AG09309 (cell line): Measurements from ENCODE around the gene MLC1.

Experiments used
- DNase-seq: peaks from one replicate; pipeline ENCODE4 v3.0.0-alpha.2; 2010; ENCODE audit warnings: low read depth
- H3K4me3 ChIP-seq: 2 replicates; pipeline ENCODE4 v1.5.1; 2011; ENCODE audit warnings: mild to moderate bottlenecking, low read depth, low read length, moderate library complexity; ENCODE audit not compliant: control insufficient read depth
- TF ChIP-seq, protein P1 (sequence below): IDR thresholded peaks from 2 replicates; pipeline ENCODE4 v1.5.1; 2011; ENCODE audit warnings: mild to moderate bottlenecking, low read depth, low read length, inconsistent platforms; ENCODE audit not compliant: insufficient read depth, control insufficient read depth; ENCODE audit errors: missing control alignments

Gene MLC1

DNA sequence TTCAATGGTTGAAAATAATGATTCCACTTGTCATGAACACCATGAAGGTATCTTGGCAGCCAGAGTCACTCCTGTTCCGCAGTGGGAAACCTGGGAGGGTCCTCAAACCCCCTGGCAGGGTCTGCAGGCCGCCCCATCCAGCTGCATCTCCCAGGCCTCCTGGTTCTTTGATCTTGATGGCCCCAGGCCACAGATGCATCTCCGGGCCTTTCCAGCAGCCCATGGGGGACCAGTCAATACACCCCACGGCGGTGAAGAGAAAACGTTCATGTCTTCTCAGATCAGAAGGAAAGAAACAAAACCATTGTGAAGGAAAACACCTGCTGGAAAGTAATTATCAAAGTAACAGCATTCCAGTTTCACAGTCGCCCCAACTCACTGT, 25.4 kb downstream of the MLC1 start:
- no peak overlapping the region for H3K4me3 ChIP-seq
- DNase-seq: no peak
- TF ChIP-seq, protein P1, sequence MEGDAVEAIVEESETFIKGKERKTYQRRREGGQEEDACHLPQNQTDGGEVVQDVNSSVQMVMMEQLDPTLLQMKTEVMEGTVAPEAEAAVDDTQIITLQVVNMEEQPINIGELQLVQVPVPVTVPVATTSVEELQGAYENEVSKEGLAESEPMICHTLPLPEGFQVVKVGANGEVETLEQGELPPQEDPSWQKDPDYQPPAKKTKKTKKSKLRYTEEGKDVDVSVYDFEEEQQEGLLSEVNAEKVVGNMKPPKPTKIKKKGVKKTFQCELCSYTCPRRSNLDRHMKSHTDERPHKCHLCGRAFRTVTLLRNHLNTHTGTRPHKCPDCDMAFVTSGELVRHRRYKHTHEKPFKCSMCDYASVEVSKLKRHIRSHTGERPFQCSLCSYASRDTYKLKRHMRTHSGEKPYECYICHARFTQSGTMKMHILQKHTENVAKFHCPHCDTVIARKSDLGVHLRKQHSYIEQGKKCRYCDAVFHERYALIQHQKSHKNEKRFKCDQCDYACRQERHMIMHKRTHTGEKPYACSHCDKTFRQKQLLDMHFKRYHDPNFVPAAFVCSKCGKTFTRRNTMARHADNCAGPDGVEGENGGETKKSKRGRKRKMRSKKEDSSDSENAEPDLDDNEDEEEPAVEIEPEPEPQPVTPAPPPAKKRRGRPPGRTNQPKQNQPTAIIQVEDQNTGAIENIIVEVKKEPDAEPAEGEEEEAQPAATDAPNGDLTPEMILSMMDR: no peak

DNA sequence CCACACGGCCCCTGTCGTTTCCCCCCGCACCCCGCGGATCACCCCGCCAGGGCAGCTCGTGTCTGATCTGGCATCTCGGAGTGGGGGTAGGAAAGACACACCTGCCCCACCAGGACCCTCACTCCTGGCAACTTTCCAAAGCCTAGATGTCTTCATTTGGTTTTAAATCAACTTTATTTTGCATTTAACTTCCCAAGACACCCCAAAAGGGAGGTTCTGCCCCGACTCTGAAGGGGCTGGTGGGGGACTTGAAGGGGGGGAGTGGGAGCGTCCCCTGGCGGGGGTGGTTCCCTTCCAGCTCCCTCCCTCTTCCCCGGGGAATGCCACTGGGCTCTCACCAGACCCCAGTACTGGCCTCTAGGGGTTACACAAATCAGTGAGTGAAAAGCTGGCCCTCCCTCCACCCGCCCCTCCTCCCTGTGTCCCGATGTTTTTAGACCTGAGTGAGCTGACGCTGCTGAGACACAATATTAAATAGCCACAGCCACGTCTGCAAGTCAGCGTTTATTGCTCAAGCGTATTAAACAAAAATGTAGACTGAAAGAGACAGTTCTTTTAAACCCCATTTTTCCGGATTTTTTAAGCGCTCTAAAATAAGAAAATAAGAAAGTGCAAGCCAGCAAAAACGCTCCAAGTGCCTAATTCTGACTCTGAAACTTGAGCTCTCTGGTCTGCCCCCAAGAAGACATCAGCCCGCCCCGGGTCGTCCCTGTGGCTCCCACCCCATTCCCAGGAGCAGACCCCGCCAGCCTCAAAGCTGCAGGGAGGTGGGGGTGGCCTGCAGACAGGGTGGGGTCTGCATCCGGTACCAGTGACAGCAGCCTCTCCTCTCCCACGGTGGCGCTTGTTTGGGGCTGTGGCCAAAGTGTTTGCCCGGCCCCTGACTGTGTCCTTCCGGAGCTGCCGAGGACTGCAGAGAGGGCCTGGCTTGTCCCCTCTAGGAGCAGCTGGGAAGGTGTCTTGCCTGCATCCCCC, 26.0 kb downstream of the MLC1 start:
- peak; percentile 0 for DNase-seq
- TF ChIP-seq, protein P1: no peak
- peak overlapping the region; percentile 18; the same call in 1 of the 2 replicates for H3K4me3 ChIP-seq

DNA sequence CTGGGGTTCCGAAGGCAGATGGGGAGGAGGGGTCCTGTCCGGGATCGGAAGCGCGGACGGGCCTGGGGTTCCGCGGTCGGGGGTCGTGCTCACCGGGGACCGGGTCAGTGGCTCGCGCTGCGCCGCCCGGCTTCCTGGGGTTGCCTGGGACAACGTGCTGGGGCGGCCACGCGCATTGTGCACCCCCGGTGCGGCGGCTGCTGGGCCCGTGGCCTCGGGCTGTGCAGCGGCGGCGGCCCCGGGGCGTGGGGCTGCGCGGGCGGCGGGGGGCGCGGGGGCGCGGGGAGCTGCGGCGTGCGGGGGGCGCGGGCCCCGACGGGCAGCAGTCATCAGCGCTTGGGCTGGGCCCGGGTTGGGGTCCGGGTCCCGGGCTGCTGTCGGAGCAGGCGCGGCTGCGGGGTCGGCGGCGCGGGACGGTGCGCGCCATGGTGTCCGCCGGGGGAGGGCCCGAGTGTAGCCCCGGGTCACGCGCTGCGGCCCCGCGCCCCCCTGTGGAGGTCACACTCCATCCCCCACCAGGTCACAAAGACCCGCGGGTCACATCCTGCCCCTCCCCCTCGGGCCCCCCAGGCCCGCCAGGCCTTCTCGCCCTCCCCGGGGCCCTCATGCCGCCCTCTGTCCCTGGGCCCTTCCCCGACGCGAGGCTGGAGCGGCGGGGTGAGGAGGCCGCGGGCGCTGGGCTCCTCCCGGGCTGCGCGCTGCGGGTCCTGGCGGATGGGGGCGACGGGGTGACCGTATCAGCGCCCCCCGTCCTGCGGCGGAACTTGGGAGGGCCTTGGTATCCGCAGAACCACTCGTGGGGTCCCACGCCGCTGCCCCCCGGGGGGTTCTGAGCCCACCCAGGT, 26.9 kb downstream of the MLC1 start, which contains the start of gene TTLL8:
Gene TTLL8, minus strand, starts transcription at position 238 of the 845 bp plus-strand sequence.
- H3K4me3 ChIP-seq: no peak within 1 kb of the TSS
- TF ChIP-seq, protein P1: no peak
- DNase-seq: no peak

DNA sequence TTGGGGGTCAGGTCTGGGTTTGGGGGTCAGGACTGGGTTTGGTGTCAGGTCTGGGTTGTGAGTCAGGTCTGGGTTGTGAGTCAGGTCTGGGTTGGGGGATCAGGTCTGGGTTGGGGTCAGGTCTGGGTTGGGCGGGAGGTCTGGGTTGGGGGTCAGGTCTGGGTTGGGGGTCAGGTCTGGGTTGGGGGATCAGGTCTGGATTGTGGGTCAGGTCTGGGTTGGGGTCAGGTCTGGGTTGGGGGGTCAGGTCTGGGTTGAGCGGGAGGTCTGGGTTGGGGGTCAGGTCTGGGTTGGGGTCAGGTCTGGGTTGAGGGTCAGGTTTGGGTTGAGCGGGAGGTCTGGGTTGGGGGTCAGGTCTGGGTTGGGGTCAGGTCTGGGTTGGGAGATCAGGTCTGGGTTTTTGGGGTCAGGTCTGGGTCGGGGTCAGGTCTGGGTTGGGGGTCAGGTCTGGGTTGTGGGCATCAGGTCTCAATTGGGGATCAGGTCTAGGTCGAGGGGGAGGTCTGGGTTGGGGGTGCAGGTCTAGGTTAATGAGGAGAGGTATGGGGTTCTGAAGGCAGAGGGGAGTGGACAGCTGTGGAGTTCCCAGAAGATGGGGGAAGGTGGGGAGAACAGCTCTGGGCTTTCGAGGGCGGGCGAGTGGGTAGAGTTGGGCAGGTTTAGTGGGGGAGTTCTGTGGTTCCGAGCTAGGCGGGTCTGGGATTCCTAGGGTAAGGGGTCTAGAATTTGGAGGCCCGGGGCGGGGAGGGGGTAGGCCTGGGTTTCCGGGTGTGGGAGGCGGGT, 27.8 kb downstream of the MLC1 start:
- no peak for DNase-seq
- no peak overlapping the region for H3K4me3 ChIP-seq
- TF ChIP-seq, protein P1: no peak

DNA sequence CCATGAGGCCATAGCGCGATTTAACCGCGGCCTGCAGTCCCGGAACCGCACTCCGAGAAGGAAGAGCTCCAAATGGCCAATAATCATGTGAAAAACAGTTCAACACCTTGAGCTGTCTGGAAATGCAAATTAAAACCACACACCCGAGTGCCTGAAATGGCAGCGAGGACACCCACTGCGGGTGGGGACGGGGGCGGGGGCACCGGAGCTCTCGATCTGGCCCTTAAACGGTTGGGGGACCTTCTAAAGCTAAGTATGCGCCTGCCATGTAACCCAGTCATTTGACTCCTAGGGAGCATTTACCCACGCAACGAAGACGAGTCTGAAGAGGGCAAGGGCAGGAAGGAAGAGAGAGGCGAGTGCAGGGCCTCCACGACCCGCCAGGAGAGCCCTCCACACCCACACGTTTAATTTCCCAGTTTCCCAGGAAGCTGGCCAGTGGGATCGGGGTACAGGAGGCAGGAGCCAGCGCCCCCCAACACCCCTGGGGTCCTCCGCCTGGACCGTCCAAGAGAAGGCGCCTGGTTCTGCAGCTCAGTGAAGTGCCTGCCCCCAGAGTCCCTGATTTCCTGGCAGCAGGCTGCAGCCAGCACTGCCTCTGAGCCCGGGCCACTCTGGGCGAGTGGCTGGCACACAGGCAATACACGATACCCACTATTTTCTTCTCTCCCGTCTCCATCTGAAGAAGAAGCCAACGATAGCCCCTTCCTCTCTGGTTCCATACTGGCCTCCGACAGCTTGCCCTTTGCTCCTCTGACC, 28.8 kb downstream of the MLC1 start:
- TF ChIP-seq, protein P1: no peak
- no peak overlapping the region for H3K4me3 ChIP-seq

DNA sequence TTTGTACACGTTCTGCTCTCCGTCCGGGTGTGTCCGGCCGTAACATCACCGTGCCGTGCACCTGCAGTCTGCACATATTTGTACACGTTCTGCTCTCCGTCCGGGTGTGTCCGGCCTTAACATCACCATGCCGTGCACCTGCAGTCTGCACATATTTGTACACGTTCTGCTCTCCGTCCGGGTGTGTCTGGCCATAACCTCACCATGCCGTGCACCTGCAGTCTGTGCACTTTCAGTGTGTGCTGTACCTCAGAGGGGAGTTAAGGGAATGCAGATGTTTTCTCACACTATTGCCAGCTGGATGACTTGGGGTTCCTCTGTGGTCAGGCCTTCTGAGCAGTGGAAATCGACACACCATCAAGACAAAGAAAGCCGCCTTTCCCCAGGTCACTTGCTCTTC, 31.4 kb downstream of the MLC1 start:
- DNase-seq: no peak
- TF ChIP-seq, protein P1: no peak
- no peak overlapping the region for H3K4me3 ChIP-seq

More for the DNA sequence above, 28.8 kb downstream of the MLC1 start:
- no peak for DNase-seq
